COR-L47 (cell line): Measurements from ENCODE around the gene GDAP1L1.

Source experiments
- DNase-seq: peaks from one replicate; lab custom pipeline; 2025; lab: John Stamatoyannopoulos, UW

The GDAP1L1 gene

GRCh38 chr20:44247131-44247571 is at the start of gene GDAP1L1:
GDAP1L1 (plus strand) TSS chr20:44247308; CDS start chr20:44247335, 27 bp downstream.
- DNase-seq: peak; percentile 12

GRCh38 chr20:44198872-44199271 is 48.2 kb upstream of the GDAP1L1 start:
- DNase-seq: no peak

DNA sequence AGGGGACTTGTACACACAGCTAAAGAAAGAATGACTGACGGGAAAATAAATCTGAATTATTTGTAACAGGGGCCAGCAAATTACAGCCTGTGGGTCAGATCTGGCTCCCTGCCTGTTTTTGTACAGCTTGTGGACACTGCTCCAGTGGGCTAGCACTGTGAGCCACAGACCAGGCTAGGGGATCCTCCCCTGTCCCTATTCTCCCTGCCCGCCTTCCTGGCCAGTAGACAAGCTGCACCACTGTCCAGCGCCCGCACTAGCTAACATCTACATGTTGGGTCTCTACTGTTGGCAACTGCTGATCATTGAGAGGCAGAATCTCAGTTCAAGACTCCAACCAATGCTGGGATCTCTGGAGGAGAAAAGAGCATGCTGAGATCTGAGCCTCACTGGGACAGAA is 47.2 kb upstream of the GDAP1L1 start:
- no peak for DNase-seq

DNA sequence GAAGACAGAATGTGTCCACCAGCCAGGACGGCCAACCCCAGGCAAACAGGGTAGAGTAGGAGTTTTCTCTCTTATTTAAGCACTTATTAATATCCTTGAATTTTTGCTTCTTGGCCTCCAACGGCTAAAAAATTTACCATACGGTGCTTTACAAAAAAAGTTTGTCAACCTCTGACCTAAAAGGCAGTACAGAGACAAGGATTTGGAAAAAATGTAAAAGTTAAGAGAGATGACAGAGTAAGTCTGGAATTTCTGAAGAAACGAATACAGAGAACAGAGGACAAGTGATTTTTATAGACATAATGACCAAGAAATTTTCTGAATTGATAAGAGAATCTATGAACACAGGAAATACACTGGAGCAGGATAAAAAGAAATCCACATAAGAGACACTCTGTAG is 46.7 kb upstream of the GDAP1L1 start:
- no peak for DNase-seq

- no peak for DNase-seq
These were observed 46.1 kb upstream of the GDAP1L1 start for GRCh38 chr20:44200983-44201382.

DNA sequence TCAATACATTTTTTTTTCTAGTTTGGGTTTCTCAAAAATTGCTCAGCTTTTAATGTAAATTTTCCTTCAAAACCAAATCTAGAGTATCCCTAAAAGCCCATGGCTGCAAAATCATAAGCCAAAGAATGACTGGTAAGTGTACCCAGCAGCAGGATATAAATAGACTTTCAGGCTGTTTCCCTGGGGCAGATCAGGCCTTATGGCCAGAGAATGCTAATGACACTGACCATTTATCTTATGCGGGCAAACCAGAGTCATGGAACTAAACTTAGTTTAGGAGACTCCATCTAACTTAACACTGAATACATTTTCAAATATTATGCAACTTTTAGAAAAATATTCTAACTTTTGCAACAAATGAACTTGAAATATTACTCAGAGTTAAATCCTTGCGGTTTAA is 43.9 kb upstream of the GDAP1L1 start:
- DNase-seq: no peak

- DNase-seq: no peak
These were observed 42.8 kb upstream of the GDAP1L1 start for GRCh38 chr20:44204156-44204831.

DNA sequence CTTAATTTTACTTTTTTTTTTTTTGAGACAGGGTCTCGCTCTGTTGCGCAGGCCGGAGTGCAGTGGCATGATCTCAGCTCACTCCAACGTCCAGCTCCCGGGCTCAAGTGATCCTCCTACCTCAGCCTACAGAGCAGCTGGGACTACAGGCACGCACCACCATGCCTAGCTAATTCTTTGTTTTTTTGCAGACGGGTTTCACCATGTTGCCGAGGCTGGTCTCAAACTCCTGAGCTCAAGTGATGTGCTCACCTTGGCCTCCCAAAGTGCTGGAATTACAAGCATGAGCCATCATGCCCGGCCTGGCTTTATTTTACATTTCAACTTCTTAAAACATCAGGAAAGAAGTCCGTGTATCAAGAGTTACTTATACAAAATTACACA is 42.3 kb upstream of the GDAP1L1 start:
- DNase-seq: no peak

DNA sequence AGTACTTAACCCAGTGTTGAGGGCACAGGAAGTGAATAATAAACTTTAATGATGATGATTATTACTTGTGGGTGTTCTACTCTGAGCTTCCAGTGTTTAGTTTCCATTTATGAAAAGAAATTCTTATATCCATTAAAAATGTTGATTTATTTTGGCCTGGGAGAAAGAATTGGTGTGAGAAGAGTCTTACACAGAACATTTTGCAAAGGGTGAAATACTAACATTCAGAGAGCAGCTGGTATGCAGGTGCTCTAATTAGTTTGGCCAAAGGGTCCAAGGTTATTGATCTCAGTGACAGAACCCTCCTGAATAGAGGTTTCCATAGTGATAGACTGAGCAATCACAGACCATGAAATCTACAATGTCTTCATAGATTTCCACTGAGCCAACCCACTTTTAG is 41.0 kb upstream of the GDAP1L1 start:
- DNase-seq: no peak

- no peak for DNase-seq
These were observed 39.9 kb upstream of the GDAP1L1 start for GRCh38 chr20:44207126-44207723.

DNA sequence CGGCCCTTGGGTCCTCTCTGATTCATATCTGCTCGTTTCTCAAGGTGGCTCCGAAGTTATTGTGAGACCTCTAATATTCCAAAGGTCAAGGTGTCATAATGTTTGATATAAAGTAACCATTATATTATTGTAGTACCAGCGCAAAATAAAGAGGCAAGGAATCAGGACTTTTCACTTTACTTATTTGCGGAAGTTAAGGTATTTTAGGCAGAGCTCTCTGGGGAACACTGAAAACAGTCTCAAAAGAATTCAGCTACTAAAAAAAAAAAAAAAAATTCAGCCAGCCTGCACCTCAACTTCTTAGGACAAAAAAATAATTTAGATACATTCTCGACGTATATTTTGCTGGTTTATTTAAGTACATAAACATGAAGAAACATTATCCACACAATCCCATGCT is 38.9 kb upstream of the GDAP1L1 start:
- no peak for DNase-seq

- no peak for DNase-seq
These were observed 38.3 kb upstream of the GDAP1L1 start for GRCh38 chr20:44208770-44209169.

DNA sequence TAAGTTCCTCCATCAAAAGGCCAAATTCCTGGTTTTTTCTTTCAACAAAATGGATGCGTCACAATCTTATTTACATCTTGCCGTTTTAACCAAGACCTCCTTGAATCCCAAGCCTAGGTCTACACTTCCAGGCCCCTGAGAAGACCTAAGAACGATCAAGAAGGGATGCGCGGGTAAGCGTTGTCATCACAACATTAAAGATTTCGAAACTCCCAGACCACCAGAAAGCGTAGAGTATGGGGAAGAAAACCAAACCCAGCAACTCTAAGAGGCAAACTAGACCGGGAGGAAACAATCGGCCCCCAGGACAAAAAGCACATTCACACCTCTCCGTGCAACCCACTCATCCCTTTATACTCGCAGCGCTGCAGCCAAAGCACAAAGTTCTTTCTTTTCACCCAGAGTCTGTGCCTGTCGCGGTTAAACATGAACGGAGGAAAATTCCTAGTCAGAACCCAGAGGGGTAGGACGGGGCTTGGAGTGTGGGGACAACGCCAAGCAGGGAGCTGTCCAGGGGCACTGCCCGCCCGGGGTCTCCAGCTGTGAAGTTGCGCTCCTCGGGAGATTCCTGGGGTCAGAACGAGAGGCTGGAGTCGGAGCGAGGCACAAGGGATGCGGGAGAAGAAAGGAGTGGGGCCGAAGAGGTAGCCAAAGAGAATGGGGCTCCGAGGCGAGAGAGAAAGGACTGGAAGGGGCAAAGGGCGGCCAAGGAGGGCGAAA is 37.3 kb upstream of the GDAP1L1 start:
- DNase-seq: no peak

DNA sequence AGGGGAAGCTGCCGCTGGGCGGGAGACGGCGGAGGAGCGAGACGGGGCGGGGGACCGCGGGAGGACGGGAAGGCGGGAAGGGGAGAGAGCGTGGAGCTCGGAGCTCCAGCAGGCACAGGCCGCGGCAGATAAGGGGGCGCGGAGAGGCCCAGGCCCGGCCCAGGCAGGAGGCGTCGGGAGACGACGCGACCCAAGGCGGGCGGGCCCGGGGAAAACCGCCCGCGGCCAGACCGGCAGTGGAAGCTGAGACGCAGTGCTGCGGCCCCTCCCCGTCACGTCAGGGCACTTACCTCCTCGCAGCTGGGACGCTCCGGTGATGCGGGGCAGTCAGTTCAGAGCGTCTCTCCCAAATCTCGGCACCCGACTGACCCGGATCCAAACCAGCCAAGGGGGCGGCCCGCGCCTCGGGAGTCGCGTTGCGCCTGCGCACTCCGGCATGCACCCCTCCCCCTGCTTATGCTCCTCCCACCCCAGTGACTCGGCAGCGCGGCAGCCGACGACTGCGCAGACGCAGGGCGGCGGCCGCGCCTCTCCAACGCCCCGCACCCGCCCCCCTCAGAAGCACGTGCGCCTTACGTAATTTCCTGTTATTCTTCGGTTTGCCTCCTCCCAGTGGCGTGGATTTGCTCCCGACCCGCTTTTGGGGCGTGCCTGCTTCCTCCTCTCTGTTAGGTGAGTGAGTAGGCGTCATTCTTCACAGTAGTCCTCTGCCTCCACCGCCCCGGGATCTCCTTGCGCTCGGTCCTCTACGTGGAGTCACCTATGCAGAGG is 36.5 kb upstream of the GDAP1L1 start, which contains the start of gene OSER1:
TSS of gene OSER1 (minus strand) at position 366 of the 771 bp plus-strand sequence. CDS start 3,814 bp downstream, outside the sequence.
- peak; percentile 95 for DNase-seq

DNA sequence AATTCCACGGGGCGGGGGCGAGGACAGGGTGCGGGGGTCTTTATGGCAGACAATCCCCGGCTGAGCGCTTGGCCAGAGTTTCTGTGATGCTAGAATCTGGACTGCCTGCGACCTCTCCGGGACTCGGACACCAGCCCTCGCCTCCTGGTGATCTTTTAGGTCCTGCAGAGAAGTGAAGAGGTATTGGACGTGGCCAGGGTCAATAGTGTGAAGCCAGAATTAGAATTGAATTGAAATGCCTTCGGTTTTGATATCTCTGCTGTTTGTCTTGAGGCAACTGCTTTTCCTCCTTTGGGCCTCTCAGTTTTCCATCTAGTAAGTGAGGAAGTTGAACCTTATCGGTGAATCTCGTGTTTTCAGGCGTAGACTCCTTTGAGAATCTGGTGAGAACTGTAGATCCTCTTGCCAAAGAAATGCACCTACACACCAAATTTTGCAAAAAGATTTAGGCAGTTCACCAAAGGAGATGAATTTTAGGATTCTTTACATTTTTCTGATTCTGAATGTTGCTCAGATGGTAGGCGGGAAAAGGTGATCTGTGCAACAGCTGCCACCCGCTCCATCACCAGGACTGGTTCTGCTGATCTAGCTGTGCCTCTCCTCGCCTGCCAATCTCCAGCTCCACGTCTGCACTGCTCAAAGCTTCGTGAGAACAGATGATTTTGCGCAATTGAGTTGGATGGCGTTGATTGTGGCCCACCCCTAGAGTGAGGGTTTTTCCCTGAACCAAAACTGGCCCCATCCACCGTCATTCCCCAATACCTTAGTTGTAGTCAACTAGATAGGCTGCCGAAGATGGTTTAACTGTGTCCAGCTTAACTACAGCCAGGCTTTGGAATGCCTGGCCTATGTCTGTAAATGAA is 35.7 kb upstream of the GDAP1L1 start:
- no peak for DNase-seq

- DNase-seq: no peak
These were observed 34.3 kb upstream of the GDAP1L1 start for GRCh38 chr20:44212792-44213191.

GRCh38 chr20:44215125-44215524 is 32.0 kb upstream of the GDAP1L1 start:
- DNase-seq: peak; percentile 51

- peak; percentile 63 for DNase-seq
These were observed 29.6 kb upstream of the GDAP1L1 start for GRCh38 chr20:44217342-44218092.

GRCh38 chr20:44218446-44218845 is 28.7 kb upstream of the GDAP1L1 start:
- DNase-seq: no peak

DNA sequence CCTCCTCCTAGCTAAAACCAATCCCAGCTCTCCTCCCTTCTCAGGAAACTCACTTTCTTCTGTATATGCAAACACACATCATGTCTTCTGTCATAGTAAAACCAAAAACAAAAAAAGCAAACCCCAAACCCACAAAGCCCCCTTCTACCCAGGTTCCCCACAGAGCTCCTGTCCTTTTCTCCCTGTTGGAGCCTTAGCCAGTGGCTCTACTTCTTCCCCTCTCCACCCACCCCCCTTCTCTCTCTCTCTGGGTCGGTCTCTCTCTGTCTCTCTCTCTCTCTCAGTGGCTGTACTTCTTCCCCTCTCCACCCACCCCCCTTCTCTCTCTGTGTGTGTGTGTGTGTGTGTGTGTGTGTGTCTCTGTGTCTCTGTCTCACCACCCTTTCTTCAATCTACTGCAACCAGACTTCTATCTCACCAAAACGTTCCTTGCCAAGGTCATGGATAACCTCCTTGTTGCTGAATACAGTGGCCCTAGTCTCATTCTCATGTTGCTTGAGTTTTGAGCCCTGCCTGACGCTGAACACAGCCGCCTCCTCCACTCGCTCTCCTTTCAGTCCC is 27.9 kb upstream of the GDAP1L1 start:
- DNase-seq: no peak
